ENCODE data around the gene HOMEZ. TPM values are rescaled to one million over a fixed set of nuclear protein-coding genes. Genes with fewer than 3 reads are reported as not detected.
"Not testable (repeated sequence)": the region's sequence is repeated elsewhere in the genome, so short reads cannot be mapped to it uniquely, and the experiment has no call there.

The HOMEZ gene, protein sequence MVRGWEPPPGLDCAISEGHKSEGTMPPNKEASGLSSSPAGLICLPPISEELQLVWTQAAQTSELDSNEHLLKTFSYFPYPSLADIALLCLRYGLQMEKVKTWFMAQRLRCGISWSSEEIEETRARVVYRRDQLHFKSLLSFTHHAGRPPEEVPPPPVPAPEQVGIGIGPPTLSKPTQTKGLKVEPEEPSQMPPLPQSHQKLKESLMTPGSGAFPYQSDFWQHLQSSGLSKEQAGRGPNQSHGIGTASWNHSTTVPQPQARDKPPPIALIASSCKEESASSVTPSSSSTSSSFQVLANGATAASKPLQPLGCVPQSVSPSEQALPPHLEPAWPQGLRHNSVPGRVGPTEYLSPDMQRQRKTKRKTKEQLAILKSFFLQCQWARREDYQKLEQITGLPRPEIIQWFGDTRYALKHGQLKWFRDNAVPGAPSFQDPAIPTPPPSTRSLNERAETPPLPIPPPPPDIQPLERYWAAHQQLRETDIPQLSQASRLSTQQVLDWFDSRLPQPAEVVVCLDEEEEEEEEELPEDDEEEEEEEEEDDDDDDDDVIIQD
- 10 to 100 TPM in 1 of 4 donors, 1 to 10 TPM in 3; 7.9 to 10.6 (median 9.5) TPM for total RNA-seq

DNA sequence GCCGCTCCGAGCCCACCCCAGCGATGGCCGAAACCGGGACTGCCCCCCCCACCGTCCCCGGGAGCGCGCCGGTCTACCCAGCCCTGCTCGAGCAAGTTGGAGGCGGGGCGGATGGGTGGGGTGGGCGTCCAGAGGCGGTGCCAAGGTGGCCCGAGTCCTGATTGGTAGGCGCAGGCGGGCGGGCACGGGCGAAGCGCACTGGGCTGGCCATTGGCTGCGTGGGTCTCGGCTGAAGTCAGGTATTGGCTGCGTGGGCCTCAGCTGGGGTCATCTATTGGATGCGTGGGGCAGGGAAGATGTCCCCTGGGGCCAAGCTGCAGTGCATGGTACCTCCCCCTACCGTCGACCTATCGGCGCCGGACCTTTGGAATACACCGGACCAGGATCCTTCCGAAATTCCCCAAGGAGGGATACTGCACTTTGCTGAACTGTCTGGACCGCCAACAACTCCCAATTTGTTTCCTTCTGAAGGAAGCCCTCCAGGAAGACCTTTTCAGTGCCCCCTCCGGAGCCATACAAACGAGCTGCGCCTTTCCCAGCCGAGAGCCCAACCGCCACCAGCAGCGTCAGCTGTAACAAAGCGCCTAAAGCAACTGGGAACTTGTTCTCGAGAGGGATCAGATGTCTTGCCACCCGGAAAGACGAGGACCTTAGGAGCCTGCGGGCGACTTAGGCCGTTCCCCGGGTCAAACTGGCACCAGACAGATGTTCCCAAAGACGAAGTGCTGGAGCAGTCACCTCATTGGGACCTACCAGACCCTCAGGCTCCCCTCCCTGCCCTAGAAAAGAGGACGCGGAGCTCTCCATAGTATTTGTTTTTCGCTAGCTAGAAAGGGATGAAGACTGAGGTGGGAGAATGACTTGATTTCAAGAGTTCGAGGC lies at the start of gene HOMEZ:
TSS of gene HOMEZ (minus strand) at position 113 of the 882 bp plus-strand sequence. CDS start 180 bp downstream, outside the sequence.
- Histone ChIP-seq H3K27me3 (peaks cover 0 to 4% (median 0%) of the 10 kb centered on the region in 4 donors), H3K4me3 (peak within 1 kb of the TSS; percentile 82 to 99 (median 96)), H3K9me3 (no peaks in the 10 kb centered on the region), H3K27ac (peak within 1 kb of the TSS; percentile 95 to 100 (median 98)), H3K36me3 (peaks cover 0 to 15% (median 0%) of the 10 kb centered on the region in 3 donors), H3K4me1 (peaks cover 13 to 45% (median 15%) of the 10 kb centered on the region in 3 donors)
- 2 to 3% methylated on average over 11 to 14 of the region's 53 CpGs for WGBS, 2 donors
- peak in 3 of 4 donors; percentile 11 to 88 (median 39) for TF ChIP-seq POLR2A (IDR thresholded peaks at IDR 0.05)
- TF ChIP-seq, protein P1, sequence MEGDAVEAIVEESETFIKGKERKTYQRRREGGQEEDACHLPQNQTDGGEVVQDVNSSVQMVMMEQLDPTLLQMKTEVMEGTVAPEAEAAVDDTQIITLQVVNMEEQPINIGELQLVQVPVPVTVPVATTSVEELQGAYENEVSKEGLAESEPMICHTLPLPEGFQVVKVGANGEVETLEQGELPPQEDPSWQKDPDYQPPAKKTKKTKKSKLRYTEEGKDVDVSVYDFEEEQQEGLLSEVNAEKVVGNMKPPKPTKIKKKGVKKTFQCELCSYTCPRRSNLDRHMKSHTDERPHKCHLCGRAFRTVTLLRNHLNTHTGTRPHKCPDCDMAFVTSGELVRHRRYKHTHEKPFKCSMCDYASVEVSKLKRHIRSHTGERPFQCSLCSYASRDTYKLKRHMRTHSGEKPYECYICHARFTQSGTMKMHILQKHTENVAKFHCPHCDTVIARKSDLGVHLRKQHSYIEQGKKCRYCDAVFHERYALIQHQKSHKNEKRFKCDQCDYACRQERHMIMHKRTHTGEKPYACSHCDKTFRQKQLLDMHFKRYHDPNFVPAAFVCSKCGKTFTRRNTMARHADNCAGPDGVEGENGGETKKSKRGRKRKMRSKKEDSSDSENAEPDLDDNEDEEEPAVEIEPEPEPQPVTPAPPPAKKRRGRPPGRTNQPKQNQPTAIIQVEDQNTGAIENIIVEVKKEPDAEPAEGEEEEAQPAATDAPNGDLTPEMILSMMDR (IDR thresholded peaks at IDR 0.05): peak in 4 of 6 experiments; percentile 15 to 36 (median 24)
- intact Hi-C loops (cut with DNase I): no loop called here
- peak; percentile 92 for DNase-seq

DNA sequence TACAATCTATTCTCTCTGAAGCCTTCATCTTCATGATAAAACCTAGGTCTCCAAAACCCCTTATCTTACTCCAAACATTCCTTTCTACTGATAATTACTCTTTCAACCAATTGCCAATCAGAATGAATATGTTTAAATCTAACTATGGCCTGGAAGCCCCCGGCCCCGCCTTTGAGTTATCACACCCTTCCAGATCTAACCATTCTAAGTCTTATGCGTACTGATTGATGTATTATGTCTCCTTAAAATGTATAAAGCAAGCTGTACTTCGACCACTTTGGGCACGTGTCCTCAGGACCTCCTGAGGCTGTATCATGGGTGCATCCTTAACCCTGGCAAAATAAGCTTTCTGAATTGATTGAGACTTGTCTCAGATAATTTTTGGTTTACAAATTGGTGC lies 49.7 kb upstream of the HOMEZ start:
- peaks cover 0 to 9% (median 0%) of the 10 kb centered on the region in 4 donors for H3K27me3 ChIP-seq
- H3K4me3 ChIP-seq: no peak overlapping the region
- DNase-seq: no peak
- no peak overlapping the region for H3K27ac ChIP-seq
- no peak for TF ChIP-seq POLR2A (IDR thresholded peaks at IDR 0.05)
- TF ChIP-seq, protein P1 (IDR thresholded peaks at IDR 0.05): no peak
- H3K36me3 ChIP-seq: no peaks in the 10 kb centered on the region
- intact Hi-C loops (cut with DNase I): no loop called here
- H3K4me1 ChIP-seq: no peaks in the 10 kb centered on the region
- 75 to 89% methylated on average over 4 to 5 of the region's 5 CpGs for WGBS, 2 donors
- no peaks in the 10 kb centered on the region for H3K9me3 ChIP-seq

DNA sequence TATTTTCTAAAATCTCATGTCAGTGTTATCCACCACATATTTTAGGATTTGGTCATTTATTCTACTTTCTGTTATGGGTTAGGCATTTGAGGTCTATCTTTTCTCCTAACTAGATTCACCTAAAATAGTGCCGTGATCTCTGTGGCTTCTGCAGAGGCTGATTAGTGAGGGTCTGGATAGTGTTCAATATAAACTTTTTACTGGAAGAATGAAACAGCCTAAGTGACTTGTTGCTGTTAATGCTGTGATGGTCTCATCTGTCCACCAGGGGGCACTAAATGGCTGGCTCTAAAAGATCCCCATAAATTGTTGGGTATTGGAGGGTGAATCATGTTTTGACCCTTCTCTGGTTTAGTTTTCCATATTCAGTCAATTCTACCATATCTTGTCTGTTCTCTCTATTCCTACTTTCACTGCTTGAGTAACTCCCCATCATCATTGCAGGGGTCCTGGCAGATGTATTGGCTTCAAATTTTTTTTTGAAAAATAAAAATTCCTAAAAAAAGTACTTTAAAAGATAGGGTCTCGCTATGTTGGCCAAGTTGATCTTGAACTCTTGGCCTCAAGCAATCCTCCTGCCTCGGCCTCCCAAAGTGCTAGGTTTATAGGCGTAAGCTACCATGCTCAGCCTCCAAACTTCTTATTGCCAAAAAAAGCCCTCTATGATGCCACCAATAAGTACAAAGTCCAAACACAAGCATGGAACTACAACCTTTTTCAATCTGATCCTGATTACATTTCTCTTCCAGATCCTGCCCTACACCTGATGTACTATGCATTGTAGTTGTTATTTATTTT lies 42.2 kb upstream of the HOMEZ start:
- DNase-seq: no peak
- peaks cover under 1 to 21% (median 4%) of the 10 kb centered on the region in 3 donors for H3K4me1 ChIP-seq
- H3K27me3 ChIP-seq: no peaks in the 10 kb centered on the region
- intact Hi-C loops (cut with DNase I): loop anchor here (2.0 kb wide), 1 partner anchor 53 kb away; no protein-coding TSS in a partner anchor
- no peak overlapping the region for H3K4me3 ChIP-seq
- 37 to 43% methylated on average over 4 of the region's 4 CpGs for WGBS, 2 donors
- H3K36me3 ChIP-seq: peaks cover 0 to 34% (median 16%) of the 10 kb centered on the region in 3 donors
- H3K27ac ChIP-seq: no peak overlapping the region
- H3K9me3 ChIP-seq: no peaks in the 10 kb centered on the region
- TF ChIP-seq, protein P1 (IDR thresholded peaks at IDR 0.05): peak; percentile 70 to 92 (median 88)
- no peak for TF ChIP-seq POLR2A (IDR thresholded peaks at IDR 0.05)

DNA sequence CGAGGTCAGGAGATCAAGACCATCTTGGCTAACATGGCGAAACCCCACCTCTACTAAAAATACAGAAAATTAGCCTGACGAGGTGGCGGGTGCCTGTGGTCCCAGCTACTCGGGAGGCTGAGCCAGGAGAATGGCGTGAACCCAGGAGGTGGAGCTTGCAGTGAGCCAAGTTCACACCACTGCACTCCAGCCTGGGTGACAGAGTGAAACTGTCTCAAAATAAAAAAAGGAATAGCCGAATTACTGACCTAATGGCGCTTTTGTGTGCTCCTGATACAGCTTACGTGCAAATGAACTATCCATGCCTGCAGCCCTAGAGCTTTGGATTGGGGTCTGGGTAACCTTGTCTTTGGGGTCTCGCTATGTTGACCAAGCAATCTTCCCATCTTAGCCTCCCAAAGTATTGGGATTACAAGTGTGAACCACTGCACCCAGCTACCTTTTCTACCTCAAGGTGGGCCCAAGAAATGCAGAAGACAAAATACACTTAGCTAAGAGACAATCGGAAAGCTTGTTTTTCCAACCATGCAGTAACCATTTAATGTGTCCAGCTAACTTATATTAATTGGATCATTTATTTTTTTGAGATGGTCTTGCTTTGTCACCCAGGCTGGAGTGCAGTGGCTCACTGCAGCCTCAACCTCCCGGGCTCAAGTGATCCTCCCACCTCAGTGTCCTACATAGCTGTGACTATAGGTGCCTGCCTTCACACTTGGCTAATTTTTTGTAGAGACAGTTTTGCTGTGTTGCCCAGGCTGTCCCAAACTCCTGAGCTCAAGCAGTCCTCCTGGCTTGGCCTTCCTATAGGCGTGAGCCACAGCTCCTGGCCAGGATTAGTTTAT lies 40.8 kb upstream of the HOMEZ start:
- TF ChIP-seq POLR2A (IDR thresholded peaks at IDR 0.05): no peak
- TF ChIP-seq, protein P1 (IDR thresholded peaks at IDR 0.05): no peak
- peaks cover 10 to 33% (median 11%) of the 10 kb centered on the region in 3 donors for H3K4me1 ChIP-seq
- 72 to 73% methylated on average over 13 of the region's 13 CpGs for WGBS, 2 donors
- no peak for DNase-seq
- H3K4me3 ChIP-seq: no peak overlapping the region
- no peaks in the 10 kb centered on the region for H3K9me3 ChIP-seq
- H3K36me3 ChIP-seq: peaks cover 0 to 38% (median 16%) of the 10 kb centered on the region in 3 donors
- no peaks in the 10 kb centered on the region for H3K27me3 ChIP-seq
- intact Hi-C loops (cut with DNase I): loop anchor here (2.0 kb wide), 1 partner anchor 54 kb away; no protein-coding TSS in a partner anchor
- H3K27ac ChIP-seq: no peak overlapping the region

DNA sequence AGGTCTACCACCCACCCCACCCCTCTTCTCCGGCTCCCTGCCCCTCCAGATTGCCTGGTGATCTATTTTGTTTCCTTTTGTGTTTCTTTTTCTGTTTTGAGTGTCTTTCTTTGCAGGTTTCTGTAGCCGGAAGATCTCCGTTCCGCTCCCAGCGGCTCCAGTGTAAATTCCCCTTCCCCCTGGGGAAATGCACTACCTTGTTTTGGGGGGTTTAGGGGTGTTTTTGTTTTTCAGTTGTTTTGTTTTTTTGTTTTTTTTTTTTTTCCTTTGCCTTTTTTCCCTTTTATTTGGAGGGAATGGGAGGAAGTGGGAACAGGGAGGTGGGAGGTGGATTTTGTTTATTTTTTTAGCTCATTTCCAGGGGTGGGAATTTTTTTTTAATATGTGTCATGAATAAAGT lies 39.8 kb upstream of the HOMEZ start:
- Histone ChIP-seq H3K36me3 (peaks cover 0 to 38% (median 16%) of the 10 kb centered on the region in 3 donors), H3K4me1 (peaks cover 10 to 33% (median 11%) of the 10 kb centered on the region in 3 donors)
- H3K27ac ChIP-seq, H3K27me3 ChIP-seq, H3K9me3 ChIP-seq, H3K4me3 ChIP-seq, DNase-seq: not testable (repeated sequence)
- 91 to 93% methylated on average over 5 of the region's 5 CpGs for WGBS, 2 donors
- intact Hi-C loops (cut with DNase I): loop anchor here (2.0 kb wide), 1 partner anchor 55 kb away; no protein-coding TSS in a partner anchor
